GM12878 (cell line): Measurements from ENCODE around the gene SLC43A1. TPM values are rescaled to one million over a fixed set of nuclear protein-coding genes. Genes with fewer than 3 reads are reported as not detected.

ENCODE experiments used
- ATAC-seq: fragments of 200-7000 bp; cut with Tn5 transposase; 3 replicates; pipeline ENCODE4 v1.9.1; 2020; ENCODE audit warnings: mild to moderate bottlenecking, moderate library complexity
- BruUV-seq: library from RNA; stranded (reverse); fragments of 400-500 nt; replicated peaks from 2 replicates; lab custom pipeline; 2021; lab: Mats Ljungman, UMichigan
- CTCF ChIA-PET: fragments of 300-600 bp; sonication (Branson Sonifier 250); formaldehyde crosslinking; extraction: SDS; loops from one replicate; lab custom pipeline; 2021; ENCODE audit warnings: inconsistent platforms; lab: Yijun Ruan, JAX
- POLR2A ChIA-PET: fragments of 350-600 bp; formaldehyde crosslinking; extraction: SDS; loops from one replicate; lab custom pipeline; 2021; ENCODE audit warnings: inconsistent platforms; lab: Charles Lee
- RAD21 ChIA-PET: fragments of 300-600 bp; sonication (Branson Sonifier 250); formaldehyde crosslinking; loops from one replicate; lab custom pipeline; 2023; ENCODE audit warnings: antibody characterized with exemption; ENCODE audit not compliant: unreplicated experiment; lab: Charles Lee
- SMC1A ChIA-PET: fragments of 300-600 bp; sonication (Branson Sonifier 250); formaldehyde crosslinking; loops from one replicate; lab custom pipeline; 2023; ENCODE audit not compliant: unreplicated experiment, uncharacterized antibody; lab: Charles Lee
- DNase-seq: peaks from one replicate; pipeline ENCODE4 v3.0.0-alpha.2; 2011; ENCODE audit warnings: low read depth, low spot score
- FAIRE-seq: peaks from 3 replicates; lab custom pipeline; 2011; peaks lifted over from hg19 to GRCh38; lab: Jason Lieb, UNC
- H2AFZ ChIP-seq: 2 replicates; pipeline ENCODE4 v1.6.0; 2011; ENCODE audit warnings: low read depth, low read length, control low read depth; ENCODE audit not compliant: control insufficient read depth
- H3K27ac ChIP-seq: 2 replicates; pipeline ENCODE4 v1.5.1; 2011; ENCODE audit warnings: control low read depth; ENCODE audit not compliant: control insufficient read depth, insufficient read depth
- H3K27me3 ChIP-seq, 2 experiments: replicated peaks in 1 of 2; 2 replicates each; pipeline versions ENCODE4 v1.6.0 to v1.6.1; 2011; ENCODE audit warnings: low read length in 1 of 2; ENCODE audit not compliant: control insufficient read depth in 2 of 2, insufficient read depth in 2 of 2
- H3K36me3 ChIP-seq, 2 experiments: 2 replicates each; pipeline ENCODE4 v1.5.1; 2011; ENCODE audit warnings: low read length in 1 of 2; ENCODE audit not compliant: control insufficient read depth in 2 of 2, insufficient read depth in 2 of 2
- H3K4me1 ChIP-seq: 2 replicates; pipeline ENCODE4 v1.6.1; 2011; ENCODE audit warnings: mild to moderate bottlenecking, low read length, moderate library complexity, mixed read lengths; ENCODE audit not compliant: control insufficient read depth, insufficient read depth
- H3K4me2 ChIP-seq: 2 replicates; pipeline ENCODE4 v1.6.0; 2011; ENCODE audit warnings: control low read depth; ENCODE audit not compliant: control insufficient read depth, insufficient read depth
- H3K4me3 ChIP-seq: fragments of 200-600 bp; sonication (generic); 2 replicates; pipeline ENCODE4 v1.5.1; 2016
- H3K79me2 ChIP-seq: 2 replicates; pipeline ENCODE4 v1.6.0; 2011; ENCODE audit warnings: low read length; ENCODE audit not compliant: control insufficient read depth, insufficient read depth
- H3K9ac ChIP-seq: 2 replicates; pipeline ENCODE4 v1.8.0; 2011; ENCODE audit warnings: low read length, control low read depth, mixed read lengths; ENCODE audit not compliant: control insufficient read depth, insufficient read depth
- H3K9me3 ChIP-seq: replicated peaks from 3 replicates; pipeline ENCODE4 v1.5.1; 2011; ENCODE audit warnings: mild to moderate bottlenecking, low read length; ENCODE audit not compliant: control insufficient read depth, insufficient read depth
- H4K20me1 ChIP-seq: 2 replicates; pipeline ENCODE4 v1.6.0; 2011; ENCODE audit not compliant: control insufficient read depth, insufficient read depth
- DPF2 ChIP-seq: fragments of 450-650 bp; IDR thresholded peaks from 2 replicates; pipeline ENCODE4 v1.6.1; 2017; ENCODE audit warnings: mild to moderate bottlenecking
- E2F8 ChIP-seq: fragments of 450-650 bp; IDR thresholded peaks from 2 replicates; pipeline ENCODE4 v1.6.1; 2018; ENCODE audit warnings: mild to moderate bottlenecking, low read depth, moderate library complexity; ENCODE audit not compliant: partially characterized antibody
- EGR1 ChIP-seq, 2 experiments: IDR thresholded peaks; 1 replicate in 1 of 2; 2 replicates in 1 of 2; pipeline ENCODE4 v1.6.1; 2011 to 2012; ENCODE audit warnings: low read depth in 2 of 2, low read length in 2 of 2, borderline replicate concordance in 1 of 2, mild to moderate bottlenecking in 1 of 2, moderate library complexity in 1 of 2
- IKZF1 ChIP-seq: fragments of 450-650 bp; conservative IDR thresholded peaks from 2 replicates; pipeline ENCODE4 v1.6.1; 2017; ENCODE audit warnings: antibody characterized with exemption, mild to moderate bottlenecking
- IRF5 ChIP-seq: fragments of 450-650 bp; IDR thresholded peaks from 2 replicates; pipeline ENCODE4 v1.6.1; 2017; ENCODE audit warnings: borderline replicate concordance
- KAT2A ChIP-seq: conservative IDR thresholded peaks from 2 replicates; pipeline ENCODE4 v1.6.1; 2011; ENCODE audit warnings: low read depth, low read length; ENCODE audit not compliant: control insufficient read depth
- MTA2 ChIP-seq: fragments of 450-650 bp; IDR thresholded peaks from 2 replicates; pipeline ENCODE4 v1.6.1; 2016; ENCODE audit warnings: low read depth, mild to moderate bottlenecking, moderate library complexity
- MTA3 ChIP-seq: IDR thresholded peaks from 2 replicates; pipeline ENCODE4 v1.6.1; 2012; ENCODE audit warnings: low read length, inconsistent platforms, borderline replicate concordance
- NRF1 ChIP-seq: conservative IDR thresholded peaks from 2 replicates; pipeline ENCODE4 v1.6.1; 2011; ENCODE audit warnings: mild to moderate bottlenecking, low read depth, low read length, improper control_type of control experiment
- SMAD1 ChIP-seq: fragments of 450-650 bp; IDR thresholded peaks from 2 replicates; pipeline ENCODE4 v1.6.1; 2018; ENCODE audit warnings: mild to moderate bottlenecking, low read depth; ENCODE audit not compliant: partially characterized antibody
- ZBTB11 ChIP-seq: fragments of 450-650 bp; formaldehyde crosslinking; IDR thresholded peaks from 2 replicates; pipeline ENCODE4 v1.5.0; 2022; ENCODE audit warnings: mild to moderate bottlenecking, missing genetic modification characterization
- ZNF207 ChIP-seq: fragments of 450-650 bp; IDR thresholded peaks from 2 replicates; pipeline ENCODE4 v1.6.1; 2014; ENCODE audit warnings: antibody characterized with exemption, mild to moderate bottlenecking, borderline replicate concordance
- WGBS: methylation state at CpG from one replicate; pipeline ENCODE4 v1.1.6; 2016; ENCODE audit warnings: low lambda C conversion rate; ENCODE audit not compliant: insufficient replicate concordance, insufficient coverage; ENCODE audit errors: missing lambda C conversion rate; 5-methylcytosine and 5-hydroxymethylcytosine counted together
- in situ Hi-C: fragments of 300-500 bp; cut with MboI; formaldehyde crosslinking; loops from 9 replicates; pipeline ENCODE4 v1.14.3; 2018; ENCODE audit warnings: mixed read lengths
- intact Hi-C: fragments of 100-400 bp; cut with micrococcal nuclease; formaldehyde crosslinking; loops from one replicate; pipeline ENCODE4 v1.14.2; 2022; ENCODE audit not compliant: unreplicated experiment
- polyA plus RNA-seq, 11 experiments: library from polyadenylated mRNA; depleted of rRNA in 4 of 11; unstranded in 6 of 11; stranded (reverse) in 5 of 11; fragments of >200 nt; fragmentation: Nextera tagmentation in 4 of 11; fragmentation: Illumina TruSeq in 1 of 11; extraction: Ambion mirVana in 4 of 11; extraction: Trizol in 1 of 11; gene quantifications; 1 replicate in 1 of 11; 2 replicates in 10 of 11; pipeline versions ENCODE4 v1.2.1 to v1.2.3, GENCODE V29; 2011 to 2016; ENCODE audit warnings: inconsistent platforms in 2 of 11, missing spikeins in 2 of 11, low read depth in 1 of 11
- total RNA-seq, 4 experiments: library from RNA; depleted of rRNA in 3 of 4; stranded (reverse); fragments of >200 nt in 3 of 4; fragmentation: Illumina TruSeq in 1 of 4; extraction: Trizol in 1 of 4; gene quantifications; 2 replicates each; pipeline versions ENCODE4 v1.2.1 to v1.2.3, GENCODE V29; 2013 to 2021

Gene SLC43A1
- total and polyA plus RNA-seq, 10 of the 15 experiments (the other 5 are each of a cell fraction or from before 2014, with no cell fraction given) = 1.0 to 17.8 (median 12.6) TPM

GRCh38 chr11:57473285-57473841 lies 42.1 kb downstream of the SLC43A1 start:
- Histone ChIP-seq H3K4me3 (no peak overlapping the region), H4K20me1 (no peaks in the 10 kb centered on the region), H3K36me3 (no peaks in the 10 kb centered on the region), H3K4me1 (peaks cover 24% of the 10 kb centered on the region), H2AFZ (no peak overlapping the region), H3K79me2 (no peaks in the 10 kb centered on the region), H3K9me3 (no peaks in the 10 kb centered on the region), H3K4me2 (no peak overlapping the region), H3K27me3 (no peaks in the 10 kb centered on the region), H3K27ac (no peak overlapping the region), H3K9ac (no peak overlapping the region)
- WGBS = 40% methylated on average over 6 of the region's 6 CpGs
- ChIA-PET POLR2A (no interaction called here), CTCF (interaction anchor here (0.8 to 7.2 kb wide), 13 partner anchors 7 to 171 kb away, joined by 3 to 101 read pairs (median 5); partner anchors contain the start of gene RTN4RL2), RAD21 (interaction anchor here (1.0 to 3.5 kb wide), 6 partner anchors 9 to 128 kb away, joined by 3 to 18 read pairs (median 5); partner anchors contain the start of gene RTN4RL2), SMC1A (interaction anchor here (0.9 to 2.2 kb wide), 4 partner anchors 11 to 43 kb away, joined by 3 to 19 read pairs (median 4); partner anchors contain the start of gene RTN4RL2)
- no peak for TF ChIP-seq NRF1
- TF ChIP-seq ZBTB11 (CRISPR knock-in tag) = no peak
- TF ChIP-seq EGR1 (IDR thresholded peaks at IDR 0.05; ENCODE audit: borderline replicate concordance in 1 of 2, low read depth in 2 of 2, low read length in 2 of 2) = no peak
- no peak for TF ChIP-seq MTA3
- TF ChIP-seq IKZF1 = no peak
- TF ChIP-seq IRF5 = no peak
- no peak for TF ChIP-seq ZNF207
- no peak for TF ChIP-seq KAT2A
- TF ChIP-seq SMAD1 = no peak
- TF ChIP-seq DPF2 = no peak
- TF ChIP-seq E2F8 = no peak
- no peak for TF ChIP-seq MTA2
- ATAC-seq = no peak
- DNase-seq = no peak
- intact Hi-C loops = no loop called here
- FAIRE-seq = no peak
- no TSS peak for BruUV-seq
- in situ Hi-C loops = no loop called here
